ENCODE data around the gene ADD1. TPM values are rescaled to one million over a fixed set of nuclear protein-coding genes. Genes with fewer than 3 reads are reported as not detected.

Gene ADD1
- total RNA-seq, 1 donor from 2014 or later, result 147 TPM

GRCh38 chr4:2820216-2820982 is 23.2 kb upstream of the ADD1 start:
- no peak for DNase-seq (ENCODE audit: low read depth in 2 of 2)

- no peak for DNase-seq (ENCODE audit: low read depth in 2 of 2)
Observed at GRCh38 chr4:2822461-2823300, 21.0 kb upstream of the ADD1 start.

- no peak for DNase-seq (ENCODE audit: low read depth in 2 of 2)
Observed at GRCh38 chr4:2823301-2823670, 20.4 kb upstream of the ADD1 start.

- DNase-seq (ENCODE audit: low read depth in 2 of 2), result no peak
Observed at GRCh38 chr4:2823671-2824328, 19.8 kb upstream of the ADD1 start.

- no peak for DNase-seq (ENCODE audit: low read depth in 2 of 2)
Observed at GRCh38 chr4:2824329-2824835, 19.3 kb upstream of the ADD1 start.

DNA sequence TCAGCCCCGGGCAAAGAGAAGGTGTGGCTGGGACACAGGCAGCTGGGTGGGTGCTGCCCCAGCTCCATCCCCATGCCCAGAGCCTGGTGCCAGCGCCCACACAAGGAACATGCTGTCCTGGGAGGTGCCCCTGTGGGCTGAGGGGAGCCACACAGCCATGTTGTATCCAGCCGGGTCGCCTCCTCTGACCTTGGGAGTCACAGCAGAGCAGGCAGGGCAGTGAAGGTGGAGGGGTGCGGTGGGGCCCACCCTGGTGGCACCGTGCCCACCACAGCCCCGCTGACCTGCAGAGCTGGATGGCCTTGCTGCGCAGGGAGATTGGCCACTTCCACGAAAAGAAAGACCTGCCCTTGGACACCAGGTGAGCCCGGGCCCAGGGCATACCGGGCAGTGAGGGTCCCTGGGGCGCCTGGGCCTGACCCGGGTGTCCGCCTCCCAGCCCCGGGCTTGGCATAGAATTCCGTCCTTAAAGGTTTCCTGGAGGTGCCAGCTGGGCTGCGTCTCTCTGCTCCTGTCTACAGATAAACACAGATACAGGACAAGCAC is 18.7 kb upstream of the ADD1 start:
- DNase-seq (ENCODE audit: low read depth in 2 of 2), result no peak

DNA sequence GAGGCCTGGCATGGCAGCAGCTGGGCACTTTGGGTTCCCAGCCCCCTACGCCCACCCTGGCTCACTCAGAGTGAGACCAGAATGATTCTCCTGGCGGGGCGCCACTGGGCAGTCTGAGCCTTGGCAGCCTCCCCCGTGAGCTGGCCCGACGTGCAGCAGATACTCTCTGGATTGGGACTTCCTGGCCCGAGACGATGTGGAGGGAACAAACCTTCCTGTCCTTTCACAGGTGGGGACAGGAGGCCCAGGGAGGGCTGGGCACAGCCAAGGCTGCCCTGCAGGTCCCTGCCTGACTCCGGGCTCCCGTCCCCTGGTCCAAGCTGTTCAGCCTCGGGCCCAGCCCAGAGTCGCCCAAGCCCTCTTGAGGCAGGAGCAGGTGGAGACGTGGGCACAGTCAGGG is 17.9 kb upstream of the ADD1 start:
- no peak for DNase-seq (ENCODE audit: low read depth in 2 of 2)

DNA sequence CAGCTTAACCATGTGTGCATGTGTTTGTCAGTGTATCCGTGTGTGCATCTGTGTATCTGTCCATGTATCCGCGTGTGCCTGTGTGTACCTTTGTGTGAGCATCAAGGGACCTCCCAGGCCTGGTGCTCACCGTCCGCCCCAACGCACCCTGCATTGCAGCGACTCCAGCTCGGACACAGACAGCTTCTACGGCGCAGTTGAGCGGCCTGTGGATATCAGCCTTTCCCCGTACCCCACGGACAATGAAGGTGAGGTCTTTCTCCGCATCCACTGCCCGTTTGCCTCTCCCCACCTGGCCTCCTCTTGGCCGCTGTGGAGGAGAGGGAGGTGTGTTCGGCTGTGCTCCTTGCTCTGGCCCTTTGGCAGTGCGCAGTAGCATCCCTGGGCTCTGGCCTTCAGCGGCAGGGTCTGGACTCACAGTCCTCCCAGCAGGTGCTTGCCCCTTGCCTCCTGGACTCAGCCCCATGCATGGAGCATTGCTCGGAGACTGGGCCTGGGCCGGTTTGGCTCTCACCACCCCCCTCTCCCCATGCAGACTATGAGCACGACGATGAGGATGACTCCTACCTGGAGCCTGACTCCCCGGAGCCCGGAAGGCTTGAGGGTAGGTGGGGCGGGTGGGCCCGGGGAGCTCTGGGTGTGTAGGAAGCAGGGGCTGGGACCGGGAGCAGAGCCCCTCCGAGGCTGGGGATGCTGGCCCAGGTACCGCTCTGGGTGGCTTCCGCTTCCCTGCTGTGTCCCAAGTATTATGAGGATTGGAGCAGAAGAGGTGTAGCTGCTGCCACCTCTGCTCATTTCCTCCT is 16.4 kb upstream of the ADD1 start:
- DNase-seq (ENCODE audit: low read depth in 2 of 2), result no peak

DNA sequence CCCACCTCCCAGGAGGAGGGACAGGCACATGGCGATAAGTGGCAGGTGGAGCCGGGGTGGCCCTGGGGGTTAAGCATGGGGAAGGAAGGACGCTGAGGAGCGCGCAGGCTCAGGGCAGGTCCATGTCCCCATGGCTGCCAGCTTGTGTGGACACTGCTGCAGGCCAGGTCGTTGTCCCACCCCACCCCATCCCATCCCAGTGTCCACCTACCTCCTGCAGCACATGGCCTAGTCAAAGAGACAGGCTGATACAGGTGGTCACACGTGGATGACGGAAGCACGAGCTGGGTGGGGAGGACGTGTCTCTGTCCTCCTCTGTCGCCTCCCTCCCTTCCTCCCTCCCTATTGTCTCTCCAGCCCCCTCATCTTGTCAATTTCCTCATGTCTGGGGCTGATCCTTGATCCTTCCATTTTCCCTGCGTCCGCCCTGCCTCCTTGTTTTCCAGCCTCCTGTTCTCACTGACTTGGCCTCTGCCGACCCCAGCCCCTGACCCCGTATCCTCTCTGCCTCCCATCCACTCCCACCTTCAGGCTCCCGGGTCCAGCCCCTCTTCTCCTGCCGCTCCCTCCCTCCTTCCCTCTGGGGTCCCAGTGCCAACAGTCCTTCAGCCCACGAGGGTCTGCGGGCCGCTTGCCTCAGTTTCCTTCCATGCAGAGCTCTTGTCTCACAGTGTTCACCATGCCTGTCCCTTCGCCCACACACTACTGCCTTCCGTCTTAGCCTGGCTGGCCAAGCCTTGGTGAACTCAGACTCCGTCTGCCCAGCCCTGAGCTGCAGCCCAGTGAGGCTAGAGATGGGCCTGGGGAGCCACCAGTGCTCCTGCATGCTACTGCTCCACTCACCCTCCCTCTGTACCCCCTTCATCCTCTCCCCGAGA is 15.5 kb upstream of the ADD1 start:
- DNase-seq (ENCODE audit: low read depth in 2 of 2), result no peak

DNA sequence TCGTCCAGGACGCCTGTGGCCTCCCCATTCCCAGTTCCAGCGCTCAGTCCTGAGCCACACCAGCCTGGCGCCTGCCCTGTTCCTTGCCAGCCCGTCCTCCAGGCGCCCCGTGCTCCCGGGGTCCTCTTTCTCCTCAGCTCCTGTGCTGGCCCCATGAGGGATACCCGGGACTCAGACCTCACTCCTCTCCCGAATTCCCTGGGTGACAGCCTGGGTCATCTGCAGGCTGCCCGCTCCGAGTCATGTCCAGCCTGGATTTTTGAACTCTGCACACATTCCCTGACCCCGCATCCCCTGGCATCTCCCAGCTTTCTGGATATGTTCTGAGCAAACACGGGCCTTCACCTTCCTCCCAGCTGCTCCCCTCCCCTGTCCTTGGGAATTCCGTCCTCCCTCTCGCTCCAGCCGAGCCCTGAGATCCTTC is 14.9 kb upstream of the ADD1 start:
- no peak for DNase-seq (ENCODE audit: low read depth in 2 of 2)

- no peak for DNase-seq (ENCODE audit: low read depth in 2 of 2)
Observed at GRCh38 chr4:2829321-2829932, 14.2 kb upstream of the ADD1 start.

DNA sequence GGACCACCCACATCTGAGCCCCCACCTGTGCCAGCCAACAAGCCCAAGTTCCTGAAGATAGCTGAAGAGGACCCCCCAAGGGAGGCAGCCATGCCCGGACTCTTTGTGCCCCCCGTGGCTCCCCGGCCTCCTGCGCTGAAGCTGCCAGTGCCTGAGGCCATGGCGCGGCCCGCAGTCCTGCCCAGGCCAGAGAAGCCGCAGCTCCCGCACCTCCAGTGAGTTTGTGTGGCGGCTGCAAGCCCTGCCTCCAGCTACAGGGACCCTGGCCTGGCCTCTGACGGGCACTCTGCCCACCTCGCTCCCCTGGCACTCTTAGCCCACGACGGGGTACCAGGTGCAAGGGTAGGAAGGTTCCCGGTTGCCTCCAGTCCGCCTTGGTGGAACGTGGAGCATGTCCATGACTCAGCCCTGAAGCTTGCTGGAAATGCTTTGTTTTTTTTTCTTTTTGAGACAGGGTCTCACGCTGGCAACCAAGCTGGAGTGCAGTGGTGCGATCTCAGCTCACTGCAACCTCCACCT is 13.7 kb upstream of the ADD1 start:
- DNase-seq (ENCODE audit: low read depth in 2 of 2), result no peak

DNA sequence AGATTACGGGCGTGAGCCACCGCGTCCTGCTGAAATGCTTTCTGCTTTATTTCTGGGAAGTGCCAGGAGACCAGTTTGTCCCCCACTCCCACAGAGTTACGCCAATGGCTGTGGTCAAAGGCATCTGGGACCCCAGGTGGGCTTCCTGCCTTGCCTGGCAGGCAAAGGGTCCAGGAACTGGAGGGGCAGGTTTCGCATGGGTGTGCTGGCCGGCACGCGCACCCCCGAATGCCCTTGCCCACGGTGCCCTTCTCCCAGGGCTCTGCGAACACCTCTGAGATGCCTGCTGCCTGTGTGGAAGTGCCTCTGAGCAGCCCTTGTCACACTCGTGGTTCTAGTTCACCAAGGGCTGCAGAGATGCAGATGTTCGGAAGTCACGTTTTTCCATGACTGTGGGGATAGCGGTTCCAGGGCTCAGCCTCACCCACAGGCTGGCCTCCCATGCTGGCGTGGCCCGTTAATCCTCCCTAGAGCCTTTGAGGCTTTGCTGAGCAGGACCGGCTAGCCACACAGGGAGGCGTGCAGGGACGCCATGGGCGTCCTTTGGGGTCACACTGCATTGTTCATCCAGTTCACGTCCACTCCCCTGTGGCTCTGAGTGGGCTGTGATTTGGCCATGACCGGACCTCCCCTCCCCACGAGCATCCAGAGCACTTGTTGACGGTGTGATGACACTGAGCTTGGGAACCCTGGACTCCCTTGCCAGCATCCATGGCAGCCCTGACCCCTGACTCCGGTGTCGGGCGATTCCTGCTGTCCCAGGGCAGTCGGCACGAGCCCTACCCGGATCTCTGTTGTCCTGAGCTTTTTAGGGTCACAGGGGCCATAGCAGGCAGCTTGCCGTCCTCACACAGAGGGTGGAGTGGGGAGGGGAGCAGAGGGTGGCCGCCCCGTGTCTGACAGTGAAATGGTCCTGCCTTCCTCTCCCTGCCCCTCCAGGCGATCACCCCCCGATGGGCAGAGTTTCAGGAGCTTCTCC is 12.7 kb upstream of the ADD1 start:
- no peak for DNase-seq (ENCODE audit: low read depth in 2 of 2)

- DNase-seq (ENCODE audit: low read depth in 2 of 2), result no peak
Observed at GRCh38 chr4:2831611-2832308, 11.9 kb upstream of the ADD1 start.

GRCh38 chr4:2832309-2832980 is 11.2 kb upstream of the ADD1 start:
- DNase-seq (ENCODE audit: low read depth in 2 of 2), result no peak

DNA sequence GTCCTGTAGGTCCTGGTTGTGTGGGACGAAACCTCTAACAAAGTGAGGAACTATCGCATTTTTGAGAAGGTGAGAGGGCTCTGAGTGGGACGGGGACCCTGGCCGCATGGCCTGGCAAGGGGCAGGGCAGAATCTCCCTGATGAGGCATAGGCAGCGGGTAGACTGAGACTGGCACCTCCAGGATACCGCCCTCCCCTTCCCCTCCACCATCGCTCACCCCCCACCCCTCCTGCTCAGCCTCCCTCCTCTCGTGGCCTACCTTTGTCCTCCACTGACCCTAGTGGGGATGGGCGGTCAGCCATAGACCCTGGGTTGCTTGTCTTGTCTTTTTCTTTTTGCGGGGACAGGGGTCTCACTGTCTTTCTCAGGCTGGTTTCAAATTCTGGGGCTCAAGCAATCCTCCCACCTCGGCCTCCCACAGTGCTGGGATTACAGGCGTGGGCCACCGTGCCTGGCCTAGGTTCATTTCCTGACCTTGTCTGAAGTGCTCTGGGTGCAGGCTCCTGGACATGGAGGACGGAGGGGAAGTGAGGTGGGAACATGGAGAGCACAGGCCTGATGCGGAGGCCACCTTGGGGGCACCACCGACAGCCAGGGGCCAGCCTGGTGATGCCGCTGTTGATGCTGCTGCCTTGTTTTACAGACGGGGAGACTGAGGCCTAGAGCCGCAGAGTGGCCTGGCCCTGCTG is 10.5 kb upstream of the ADD1 start:
- DNase-seq (ENCODE audit: low read depth in 2 of 2), result no peak

- no peak for DNase-seq (ENCODE audit: low read depth in 2 of 2)
Observed at GRCh38 chr4:2833671-2834000, 10.0 kb upstream of the ADD1 start.

Data from dermis microvascular lymphatic vessel endothelial cell (primary cell).